Keratinocyte (primary cell): ENCODE data around the gene SLC12A5. TPM values are rescaled to one million over a fixed set of nuclear protein-coding genes. Genes with fewer than 3 reads are reported as not detected.

ENCODE experiments used
- DNase-seq: peaks from one replicate; pipeline ENCODE4 v3.0.0-alpha.2; 2011; ENCODE audit warnings: low read depth, missing footprints, low spot score
- FAIRE-seq: peaks from 2 replicates; lab custom pipeline; 2011; peaks lifted over from hg19 to GRCh38; lab: Jason Lieb, UNC
- H2AFZ ChIP-seq: 2 replicates; pipeline ENCODE4 v1.6.0; 2012; ENCODE audit warnings: low read length, control low read depth, inconsistent platforms; ENCODE audit not compliant: control insufficient read depth
- H3K27ac ChIP-seq: 2 replicates; pipeline ENCODE4 v1.5.1; 2011; ENCODE audit warnings: low read length; ENCODE audit not compliant: control insufficient read depth, insufficient read depth
- H3K27me3 ChIP-seq: 3 replicates; pipeline ENCODE4 v1.6.0; 2011; ENCODE audit warnings: low read length; ENCODE audit not compliant: control insufficient read depth, insufficient read depth; ENCODE audit errors: extremely low read depth
- H3K36me3 ChIP-seq, 2 experiments: 2 replicates in 1 of 2; 3 replicates in 1 of 2; pipeline ENCODE4 v1.5.1; 2011; ENCODE audit warnings: low read length in 2 of 2, mild to moderate bottlenecking in 1 of 2; ENCODE audit not compliant: control insufficient read depth in 2 of 2, insufficient read depth in 2 of 2; ENCODE audit errors: extremely low read depth in 1 of 2
- H3K4me1 ChIP-seq: 3 replicates; pipeline ENCODE4 v1.5.1; 2011; ENCODE audit warnings: low read length; ENCODE audit not compliant: control insufficient read depth, insufficient read depth; ENCODE audit errors: extremely low read depth
- H3K4me2 ChIP-seq: 3 replicates; pipeline ENCODE4 v1.6.0; 2011; ENCODE audit warnings: low read depth, low read length; ENCODE audit not compliant: control insufficient read depth, insufficient read depth; ENCODE audit errors: extremely low read depth
- H3K4me3 ChIP-seq, 3 experiments: fragments of 200-600 bp in 1 of 3; sonication (generic) in 1 of 3; 2 replicates in 2 of 3; 3 replicates in 1 of 3; pipeline ENCODE4 v1.5.1; 2011 to 2016; ENCODE audit warnings: low read length in 3 of 3, mild to moderate bottlenecking in 3 of 3, control low read depth in 2 of 3, inconsistent platforms in 1 of 3, low read depth in 1 of 3, mixed read lengths in 1 of 3, mixed run types in 1 of 3, moderate library complexity in 1 of 3; ENCODE audit not compliant: control insufficient read depth in 2 of 3, insufficient read depth in 2 of 3; ENCODE audit errors: extremely low read depth in 1 of 3
- H3K79me2 ChIP-seq: 2 replicates; pipeline ENCODE4 v1.6.0; 2012; ENCODE audit warnings: low read length; ENCODE audit not compliant: control insufficient read depth, insufficient read depth
- H3K9ac ChIP-seq: 3 replicates; pipeline ENCODE4 v1.6.0; 2011; ENCODE audit warnings: low read length; ENCODE audit not compliant: control insufficient read depth, insufficient read depth; ENCODE audit errors: extremely low read depth
- H3K9me1 ChIP-seq: 3 replicates; pipeline ENCODE4 v1.6.0; 2011; ENCODE audit warnings: low read length; ENCODE audit not compliant: control insufficient read depth, insufficient read depth; ENCODE audit errors: extremely low read depth
- H3K9me3 ChIP-seq: 2 replicates; pipeline ENCODE4 v1.5.1; 2012; ENCODE audit warnings: low read depth, low read length; ENCODE audit not compliant: control insufficient read depth
- H4K20me1 ChIP-seq: 3 replicates; pipeline ENCODE4 v1.6.0; 2011; ENCODE audit warnings: low read length; ENCODE audit not compliant: control insufficient read depth, insufficient read depth; ENCODE audit errors: extremely low read depth
- EZH2 ChIP-seq: IDR thresholded peaks from one replicate; pipeline ENCODE4 v1.6.1; 2012; ENCODE audit warnings: inconsistent platforms, mild to moderate bottlenecking, low read length, moderate library complexity
- dilution Hi-C: fragments of 300-500 bp; cut with MboI; formaldehyde crosslinking; loops from one replicate; pipeline ENCODE4 v1.7.0; 2020; ENCODE audit warnings: low sequenced_read_pairs; ENCODE audit not compliant: extremely low pct_ligation_motif_present
- polyA plus RNA-seq, 5 experiments: library from polyadenylated mRNA; depleted of rRNA in 3 of 5; stranded (reverse) in 3 of 5; stranded (forward) in 1 of 5; unstranded in 1 of 5; fragments of >200 nt; gene quantifications; 1 replicate in 1 of 5; 2 replicates in 3 of 5; 3 replicates in 1 of 5; pipeline versions ENCODE4 v1.2.1 to v1.2.3, GENCODE V29; 2011 to 2012; ENCODE audit warnings: missing spikeins in 2 of 5, low read depth in 1 of 5, low replicate concordance in 1 of 5
- TF ChIP-seq, protein P1 (sequence below), 3 experiments: IDR thresholded peaks in 1 of 3; conservative IDR thresholded peaks in 1 of 3; optimal IDR thresholded peaks in 1 of 3; 2 replicates in 2 of 3; 3 replicates in 1 of 3; pipeline versions ENCODE3 to v1.5.1; 2011; ENCODE audit warnings: low read length in 3 of 3, mild to moderate bottlenecking in 3 of 3, moderate library complexity in 2 of 3, control low read depth in 1 of 3, inconsistent platforms in 1 of 3; ENCODE audit not compliant: insufficient read depth in 2 of 3; ENCODE audit errors: extremely low read depth in 1 of 3

The SLC12A5 gene
- polyA plus RNA-seq, 1 donor (not counting 4 experiments of a cell fraction or from before 2014, with no cell fraction given) = not detected

DNA sequence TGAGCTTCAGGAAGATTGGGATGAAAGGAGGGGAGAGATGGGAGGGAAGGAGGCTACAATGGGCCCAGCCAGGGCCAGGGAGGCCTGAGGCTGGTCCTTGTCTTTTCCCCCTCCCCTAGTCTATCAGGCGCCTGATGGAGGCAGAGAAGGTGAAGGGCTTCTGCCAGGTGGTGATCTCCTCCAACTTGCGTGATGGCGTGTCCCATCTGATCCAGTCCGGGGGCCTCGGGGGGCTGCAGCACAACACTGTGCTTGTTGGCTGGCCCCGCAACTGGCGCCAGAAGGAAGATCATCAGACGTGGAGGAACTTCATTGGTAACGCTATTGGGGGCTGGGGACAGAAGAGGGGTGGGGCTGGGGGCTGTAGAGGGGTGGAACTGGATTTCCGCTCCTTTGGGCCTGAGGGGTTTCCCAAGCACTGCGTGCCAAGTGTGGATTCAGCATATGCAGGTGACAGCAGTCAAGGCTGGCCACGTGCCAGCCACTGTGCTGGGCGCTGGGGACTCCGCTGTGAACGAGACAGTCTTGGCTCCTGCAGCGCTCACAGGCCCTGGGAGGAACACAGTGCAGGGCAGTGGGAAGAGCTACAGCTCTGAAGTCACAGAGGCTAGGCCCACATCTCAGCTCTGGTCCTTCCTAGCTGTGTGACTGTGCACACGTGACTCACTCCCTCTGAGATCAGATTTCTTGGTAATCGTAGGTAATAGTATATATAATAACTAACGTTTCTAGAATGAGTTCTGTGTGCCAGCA lies 22.7 kb downstream of the SLC12A5 start:
- H3K27me3 ChIP-seq = peaks cover 29% of the 10 kb centered on the region
- no peaks in the 10 kb centered on the region for H3K4me1 ChIP-seq
- dilution Hi-C loops = no loop called here

DNA sequence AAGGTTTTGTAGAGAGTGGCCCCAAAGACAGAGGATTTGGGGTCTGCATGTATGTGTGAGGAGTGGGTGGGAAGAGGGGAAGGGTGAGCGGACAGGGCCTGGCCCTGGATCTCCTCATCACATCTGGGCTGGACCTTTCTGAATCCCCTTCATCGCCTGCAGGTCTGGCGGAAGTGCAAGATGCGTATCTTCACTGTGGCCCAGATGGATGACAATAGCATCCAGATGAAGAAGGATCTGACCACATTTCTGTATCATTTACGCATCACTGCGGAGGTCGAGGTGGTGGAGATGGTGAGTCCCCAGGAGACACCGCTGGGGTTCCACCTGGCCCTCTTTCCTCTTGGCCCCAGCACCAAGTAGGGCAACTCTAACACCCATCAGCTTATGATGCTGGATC lies 24.4 kb downstream of the SLC12A5 start:
- Histone ChIP-seq H3K27ac (no peak overlapping the region), H3K9me3 (no peaks in the 10 kb centered on the region), H3K36me3 (no peaks in the 10 kb centered on the region), H3K4me1 (no peaks in the 10 kb centered on the region), H3K27me3 (peaks cover 40% of the 10 kb centered on the region), H4K20me1 (peaks cover 3% of the 10 kb centered on the region), H3K9ac (no peak overlapping the region), H3K4me2 (no peak overlapping the region), H3K4me3 (no peak overlapping the region), H2AFZ (no peak overlapping the region), H3K9me1 (no peaks in the 10 kb centered on the region), H3K79me2 (no peaks in the 10 kb centered on the region)
- TF ChIP-seq, protein P1, sequence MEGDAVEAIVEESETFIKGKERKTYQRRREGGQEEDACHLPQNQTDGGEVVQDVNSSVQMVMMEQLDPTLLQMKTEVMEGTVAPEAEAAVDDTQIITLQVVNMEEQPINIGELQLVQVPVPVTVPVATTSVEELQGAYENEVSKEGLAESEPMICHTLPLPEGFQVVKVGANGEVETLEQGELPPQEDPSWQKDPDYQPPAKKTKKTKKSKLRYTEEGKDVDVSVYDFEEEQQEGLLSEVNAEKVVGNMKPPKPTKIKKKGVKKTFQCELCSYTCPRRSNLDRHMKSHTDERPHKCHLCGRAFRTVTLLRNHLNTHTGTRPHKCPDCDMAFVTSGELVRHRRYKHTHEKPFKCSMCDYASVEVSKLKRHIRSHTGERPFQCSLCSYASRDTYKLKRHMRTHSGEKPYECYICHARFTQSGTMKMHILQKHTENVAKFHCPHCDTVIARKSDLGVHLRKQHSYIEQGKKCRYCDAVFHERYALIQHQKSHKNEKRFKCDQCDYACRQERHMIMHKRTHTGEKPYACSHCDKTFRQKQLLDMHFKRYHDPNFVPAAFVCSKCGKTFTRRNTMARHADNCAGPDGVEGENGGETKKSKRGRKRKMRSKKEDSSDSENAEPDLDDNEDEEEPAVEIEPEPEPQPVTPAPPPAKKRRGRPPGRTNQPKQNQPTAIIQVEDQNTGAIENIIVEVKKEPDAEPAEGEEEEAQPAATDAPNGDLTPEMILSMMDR (optimal IDR thresholded peaks at IDR 0.05 in 1 of 3, IDR thresholded peaks at IDR 0.05 in 1 of 3, conservative IDR thresholded peaks at IDR 0.05 in 1 of 3; ENCODE audit: extremely low read depth in 1 of 3, insufficient read depth in 2 of 3, low read length in 3 of 3) = no peak
- TF ChIP-seq EZH2 = no peak
- no peak for DNase-seq
- no peak for FAIRE-seq
- dilution Hi-C loops = no loop called here

More for the DNA sequence above, 22.7 kb downstream of the SLC12A5 start:
- DNase-seq (no peak), FAIRE-seq (no peak)
- no peak overlapping the region for H3K4me2 ChIP-seq
- H2AFZ ChIP-seq = no peak overlapping the region
- TF ChIP-seq EZH2 = no peak
- TF ChIP-seq, protein P1 (optimal IDR thresholded peaks at IDR 0.05 in 1 of 3, IDR thresholded peaks at IDR 0.05 in 1 of 3, conservative IDR thresholded peaks at IDR 0.05 in 1 of 3; ENCODE audit: extremely low read depth in 1 of 3, insufficient read depth in 2 of 3, low read length in 3 of 3) = no peak
- H4K20me1 ChIP-seq = no peaks in the 10 kb centered on the region
- H3K9ac ChIP-seq = no peak overlapping the region
- no peaks in the 10 kb centered on the region for H3K79me2 ChIP-seq
- H3K9me3 ChIP-seq = no peaks in the 10 kb centered on the region
- H3K27ac ChIP-seq = no peak overlapping the region
- H3K9me1 ChIP-seq = no peaks in the 10 kb centered on the region
- H3K4me3 ChIP-seq = no peak overlapping the region
- no peaks in the 10 kb centered on the region for H3K36me3 ChIP-seq
